Measurements from ENCODE around the gene LRRC57.
A peak's percentile ranks its signal among the peaks of the same experiment; 100 is the strongest.

The LRRC57 gene

DNA sequence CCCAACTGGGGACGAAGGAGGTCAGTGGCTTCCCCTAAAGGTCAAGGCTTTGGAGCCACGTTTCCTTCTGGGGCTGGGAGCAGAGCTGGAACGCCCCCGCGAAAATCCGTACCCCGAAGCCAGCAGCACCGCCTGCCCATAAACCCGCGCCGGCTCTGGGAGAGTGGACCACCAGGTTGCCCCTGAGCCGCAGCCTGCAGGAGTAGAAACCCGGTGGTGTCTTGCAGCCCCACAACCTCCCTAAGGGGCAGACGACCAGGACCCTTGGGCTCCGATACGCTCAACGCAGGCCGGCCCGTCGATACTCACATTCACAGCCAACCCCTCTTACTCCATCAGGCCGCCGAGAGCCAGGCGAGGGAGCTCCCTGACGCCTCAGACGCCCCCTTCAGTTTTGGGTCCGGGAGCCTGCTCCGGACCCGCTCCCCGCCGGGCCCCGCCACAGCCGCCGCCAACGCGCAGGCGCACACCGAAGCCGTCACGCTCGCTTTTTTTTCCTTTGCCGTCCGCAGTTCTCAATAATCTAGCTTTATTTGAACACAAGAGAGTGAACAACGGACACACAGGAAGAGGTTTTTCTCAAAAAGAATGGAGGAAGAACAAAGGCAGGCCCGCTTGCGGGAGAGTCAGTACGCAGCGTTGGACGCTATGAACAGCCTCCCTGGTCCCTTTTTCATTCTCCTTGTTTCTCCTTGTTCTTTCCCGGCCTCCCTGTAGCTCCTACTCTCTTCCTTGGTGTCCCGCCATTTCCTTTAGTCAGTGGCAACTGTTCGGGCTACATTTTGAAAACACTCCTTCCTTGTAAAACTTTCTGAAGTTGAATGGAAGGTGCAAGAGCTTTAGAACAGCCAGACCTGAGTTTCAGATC lies 57.7 kb downstream of the LRRC57 start, which contains the start of gene ZNF106:
TSS of gene ZNF106 (minus strand) at position 471 of the 868 bp plus-strand sequence. CDS start 18,852 bp downstream, outside the sequence.
- peak; percentile 97 for DNase-seq (ENCODE audit: low spot score)

DNA sequence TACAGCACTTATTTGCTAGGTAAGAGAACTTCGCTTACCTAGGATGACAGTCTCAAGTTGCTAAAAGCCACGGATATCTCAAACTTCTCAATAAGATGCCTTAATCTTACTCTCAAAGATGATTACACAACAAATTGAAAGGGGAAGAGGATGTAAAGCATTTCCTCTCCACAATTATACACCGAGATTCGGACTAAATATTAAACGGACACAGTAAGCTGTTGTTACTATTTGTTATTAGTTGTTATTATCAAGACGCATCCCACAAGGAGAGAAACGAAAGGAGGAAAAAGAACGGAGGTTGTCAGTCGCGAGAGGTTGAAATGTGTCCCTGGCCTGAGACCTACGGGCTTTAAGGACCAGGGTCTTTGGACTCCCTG lies 58.3 kb downstream of the LRRC57 start:
- peak; percentile 23 for DNase-seq (ENCODE audit: low spot score)

Measured in GM03348 (cell line).